ENCODE results near the gene COBL. TPM values are rescaled to one million over a fixed set of nuclear protein-coding genes. Genes with fewer than 3 reads are reported as not detected.

Gene COBL
- total and polyA plus RNA-seq, 2 donors (not counting 3 experiments of a cell fraction or from before 2014, with no cell fraction given) = 0.11 TPM; not detected in 1

DNA sequence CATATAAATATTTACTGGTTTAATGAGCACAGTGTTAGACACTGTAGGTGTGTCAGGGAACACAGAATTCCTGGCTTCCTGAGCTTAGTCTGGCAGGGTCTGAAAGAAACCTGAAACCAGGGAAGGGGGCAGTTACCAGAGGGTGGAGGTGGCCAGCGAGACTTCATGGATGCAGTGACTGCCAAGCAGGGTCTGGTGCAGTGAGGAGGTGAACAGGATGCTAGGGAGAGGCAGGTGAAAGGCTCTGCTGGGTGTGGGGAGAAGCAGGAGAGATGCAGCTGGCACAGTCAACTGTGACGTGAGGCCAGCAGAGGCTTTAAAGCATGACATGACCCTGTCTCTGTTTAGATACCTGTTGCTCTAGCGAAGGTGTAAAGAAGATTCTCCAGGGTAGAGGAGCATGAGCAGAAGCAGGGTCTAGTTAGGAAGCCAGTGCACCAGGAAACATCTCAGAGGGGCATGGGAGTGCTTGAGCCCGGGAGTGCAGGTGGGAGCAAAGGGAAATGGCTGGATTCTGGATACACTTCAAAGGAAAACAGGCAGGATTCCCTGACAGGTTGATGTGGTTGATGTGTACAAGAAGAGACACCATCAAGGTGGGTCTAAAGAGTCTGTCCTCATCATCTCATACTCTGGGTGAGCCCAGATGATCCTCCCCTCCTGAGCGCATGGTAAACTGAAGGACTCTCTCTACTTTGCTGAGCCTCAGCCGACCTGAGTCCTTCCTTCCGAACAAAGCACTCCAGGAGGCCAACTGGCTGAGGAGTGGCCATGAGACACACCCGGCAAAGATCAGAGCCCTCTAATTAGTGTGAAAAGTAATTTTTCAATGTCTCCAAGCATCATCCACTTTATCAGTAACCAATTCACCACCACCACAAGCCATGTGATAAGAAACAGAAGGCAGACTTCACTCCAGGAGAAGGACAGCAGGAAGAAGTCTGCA lies 186.8 kb downstream of the COBL start:
- BruUV-seq (replicated peaks) = no TSS peak
- H3K79me2 ChIP-seq (ENCODE audit: control insufficient read depth, insufficient read depth, low read length) = no peaks in the 10 kb centered on the region
- no peak for FAIRE-seq

More for the DNA sequence above, 186.8 kb downstream of the COBL start:
- Histone ChIP-seq H3K9me1 (replicated peaks; ENCODE audit: control insufficient read depth, extremely low read depth, insufficient read depth, low read length) (no peaks in the 10 kb centered on the region), H3K4me2 (ENCODE audit: insufficient read depth, low read length) (no peak overlapping the region), H2AFZ (ENCODE audit: low read depth, low read length) (no peak overlapping the region), H3K4me3 (replicated peaks in 1 of 3; ENCODE audit: insufficient read depth in 1 of 3, low read depth in 1 of 3, low read length in 3 of 3) (no peak overlapping the region), H3K9ac (replicated peaks; ENCODE audit: extremely low read depth, insufficient read depth, low read length) (no peak overlapping the region), H3K27ac (ENCODE audit: insufficient read depth, low read depth, low read length) (no peak overlapping the region), H3K27me3 (ENCODE audit: control insufficient read depth in 2 of 2, insufficient read depth in 2 of 2, low read length in 2 of 2) (no peaks in the 10 kb centered on the region), H3K4me1 (ENCODE audit: control insufficient read depth, extremely low read depth, insufficient read depth, low read length) (peaks cover 12% of the 10 kb centered on the region), H4K20me1 (replicated peaks; ENCODE audit: control insufficient read depth, extremely low read depth, insufficient read depth, low read length) (no peaks in the 10 kb centered on the region), H3K9me3 (replicated peaks; ENCODE audit: control insufficient read depth, insufficient read depth, low read length) (no peaks in the 10 kb centered on the region), H3K36me3 (ENCODE audit: control insufficient read depth in 2 of 2, extremely low read depth in 1 of 2, insufficient read depth in 2 of 2, low read length in 2 of 2) (no peaks in the 10 kb centered on the region)
- POLR2A ChIA-PET = no interaction called here
- TF ChIP-seq POLR2AphosphoS5 (IDR thresholded peaks at IDR 0.05; ENCODE audit: insufficient read depth, low read depth, low read length) = no peak
- TF ChIP-seq, protein P1, sequence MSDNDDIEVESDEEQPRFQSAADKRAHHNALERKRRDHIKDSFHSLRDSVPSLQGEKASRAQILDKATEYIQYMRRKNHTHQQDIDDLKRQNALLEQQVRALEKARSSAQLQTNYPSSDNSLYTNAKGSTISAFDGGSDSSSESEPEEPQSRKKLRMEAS (IDR thresholded peaks at IDR 0.05; ENCODE audit: insufficient read depth, insufficient read length) = no peak
- TF ChIP-seq POLR2A (IDR thresholded peaks at IDR 0.05; ENCODE audit: low read depth, low read length) = no peak
- TF ChIP-seq GATA2 (IDR thresholded peaks at IDR 0.05; ENCODE audit: insufficient read depth, insufficient read length, low read depth, low read length) = no peak
- TF ChIP-seq JUN (IDR thresholded peaks at IDR 0.05; ENCODE audit: borderline replicate concordance, insufficient read depth, insufficient read length, low read depth) = no peak
- TF ChIP-seq, protein P2, sequence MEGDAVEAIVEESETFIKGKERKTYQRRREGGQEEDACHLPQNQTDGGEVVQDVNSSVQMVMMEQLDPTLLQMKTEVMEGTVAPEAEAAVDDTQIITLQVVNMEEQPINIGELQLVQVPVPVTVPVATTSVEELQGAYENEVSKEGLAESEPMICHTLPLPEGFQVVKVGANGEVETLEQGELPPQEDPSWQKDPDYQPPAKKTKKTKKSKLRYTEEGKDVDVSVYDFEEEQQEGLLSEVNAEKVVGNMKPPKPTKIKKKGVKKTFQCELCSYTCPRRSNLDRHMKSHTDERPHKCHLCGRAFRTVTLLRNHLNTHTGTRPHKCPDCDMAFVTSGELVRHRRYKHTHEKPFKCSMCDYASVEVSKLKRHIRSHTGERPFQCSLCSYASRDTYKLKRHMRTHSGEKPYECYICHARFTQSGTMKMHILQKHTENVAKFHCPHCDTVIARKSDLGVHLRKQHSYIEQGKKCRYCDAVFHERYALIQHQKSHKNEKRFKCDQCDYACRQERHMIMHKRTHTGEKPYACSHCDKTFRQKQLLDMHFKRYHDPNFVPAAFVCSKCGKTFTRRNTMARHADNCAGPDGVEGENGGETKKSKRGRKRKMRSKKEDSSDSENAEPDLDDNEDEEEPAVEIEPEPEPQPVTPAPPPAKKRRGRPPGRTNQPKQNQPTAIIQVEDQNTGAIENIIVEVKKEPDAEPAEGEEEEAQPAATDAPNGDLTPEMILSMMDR (IDR thresholded peaks at IDR 0.05; ENCODE audit: extremely low read depth in 1 of 2, insufficient read depth in 1 of 2, low read depth in 1 of 2, low read length in 2 of 2) = no peak
- no peak for TF ChIP-seq FOS (IDR thresholded peaks at IDR 0.05; ENCODE audit: borderline replicate concordance, insufficient read depth, low read length)
- TF ChIP-seq EZH2 (IDR thresholded peaks at IDR 0.05; ENCODE audit: borderline replicate concordance, low read depth, low read length, severe bottlenecking) = no peak
- no peak for TF ChIP-seq MYC (IDR thresholded peaks at IDR 0.05; ENCODE audit: low read depth, low read length)
- no peak for DNase-seq (ENCODE audit: low read depth, low spot score)
- CTCF ChIA-PET = interaction anchor here (0.9 kb wide), 1 partner anchor 12 kb away, joined by 3 read pairs; no protein-coding TSS in a partner anchor
- intact Hi-C loops (cut with micrococcal nuclease) (no loop called here), dilution Hi-C loops (cut with MboI; ENCODE audit: extremely low pct_ligation_motif_present, low sequenced_read_pairs) (no loop called here)
